GM23338 (cell line): ENCODE results near the gene FFAR3. TPM values are rescaled to one million over a fixed set of nuclear protein-coding genes. Genes with fewer than 3 reads are reported as not detected.

ENCODE experiments used
- ATAC-seq: fragments of 200-7000 bp; cut with Tn5 transposase; 3 replicates; pipeline ENCODE4 v1.9.1; 2020
- DNase-seq: peaks from one replicate; pipeline ENCODE4 v3.0.0-alpha.2; 2015; ENCODE audit warnings: low spot score
- H2AFZ ChIP-seq: fragments of 200-600 bp; sonication (generic); 2 replicates; pipeline ENCODE4 v1.8.0; 2016; ENCODE audit warnings: antibody characterized with exemption, mild to moderate bottlenecking, moderate library complexity
- H3F3A ChIP-seq: fragments of 200-600 bp; sonication (generic); replicated peaks from 2 replicates; pipeline ENCODE4 v1.8.0; 2017; ENCODE audit warnings: antibody characterized with exemption, mixed run types, low read depth
- H3K27ac ChIP-seq: fragments of 200-600 bp; sonication (generic); 2 replicates; pipeline ENCODE4 v1.6.1; 2016; ENCODE audit warnings: low read depth
- H3K27me3 ChIP-seq: fragments of 200-600 bp; sonication (generic); 2 replicates; pipeline ENCODE4 v1.8.0; 2016; ENCODE audit warnings: mild to moderate bottlenecking, mixed run types, moderate library complexity; ENCODE audit not compliant: insufficient read depth
- H3K36me3 ChIP-seq: fragments of 200-600 bp; sonication (generic); 2 replicates; pipeline ENCODE4 v1.8.0; 2016; ENCODE audit warnings: mild to moderate bottlenecking; ENCODE audit not compliant: insufficient read depth
- H3K4me1 ChIP-seq: fragments of 200-600 bp; sonication (generic); 2 replicates; pipeline ENCODE4 v1.8.0; 2016; ENCODE audit warnings: mild to moderate bottlenecking, moderate library complexity; ENCODE audit not compliant: insufficient read depth
- H3K4me2 ChIP-seq: fragments of 200-600 bp; sonication (generic); 2 replicates; pipeline ENCODE4 v1.7.1; 2017; ENCODE audit warnings: mixed run types
- H3K4me3 ChIP-seq: fragments of 200-600 bp; sonication (generic); 2 replicates; pipeline ENCODE4 v1.6.1; 2016; ENCODE audit warnings: mixed run types
- H3K79me2 ChIP-seq: fragments of 200-600 bp; sonication (generic); replicated peaks from 2 replicates; pipeline ENCODE4 v1.8.0; 2017; ENCODE audit warnings: mild to moderate bottlenecking; ENCODE audit not compliant: insufficient read depth
- H3K9me2 ChIP-seq: fragments of 200-600 bp; sonication (generic); 2 replicates; pipeline ENCODE4 v1.8.0; 2017; ENCODE audit not compliant: insufficient read depth
- H4K20me1 ChIP-seq: fragments of 200-600 bp; sonication (generic); replicated peaks from 2 replicates; pipeline ENCODE4 v1.8.0; 2017; ENCODE audit warnings: mild to moderate bottlenecking; ENCODE audit not compliant: insufficient read depth
- H3K27ac Mint-ChIP-seq: 2 replicates; pipeline ENCODE4 v1.8.0; 2020; ENCODE audit warnings: inconsistent platforms, mild to moderate bottlenecking, moderate library complexity, mixed read lengths
- H3K27me3 Mint-ChIP-seq: 3 replicates; pipeline ENCODE4 v1.8.0; 2022; ENCODE audit warnings: low read depth, mild to moderate bottlenecking, moderate library complexity, mixed read lengths, inconsistent platforms; ENCODE audit not compliant: insufficient read depth, poor library complexity
- H3K36me3 Mint-ChIP-seq: 3 replicates; pipeline ENCODE4 v1.8.0; 2021; ENCODE audit warnings: low read depth, mild to moderate bottlenecking, inconsistent platforms, moderate library complexity, mixed read lengths
- H3K4me1 Mint-ChIP-seq: 3 replicates; pipeline ENCODE4 v1.8.0; 2020; ENCODE audit warnings: mild to moderate bottlenecking, inconsistent platforms, mixed read lengths
- H3K4me3 Mint-ChIP-seq: 3 replicates; pipeline ENCODE4 v1.8.0; 2021; ENCODE audit warnings: moderate library complexity, mild to moderate bottlenecking, inconsistent platforms, mixed read lengths
- H3K9me3 Mint-ChIP-seq: 3 replicates; pipeline ENCODE4 v1.8.0; 2020; ENCODE audit warnings: moderate library complexity, mild to moderate bottlenecking, inconsistent platforms, mixed read lengths
- CREB1 ChIP-seq: fragments of 250-450 bp; sonication (Bioruptor Pico); IDR thresholded peaks from 2 replicates; pipeline ENCODE4 v1.5.0; 2020; ENCODE audit warnings: low read depth, mild to moderate bottlenecking, moderate library complexity
- JUNB ChIP-seq: IDR thresholded peaks from one replicate; pipeline ENCODE4 v1.6.1; 2016; ENCODE audit warnings: antibody characterized with exemption; ENCODE audit not compliant: unreplicated experiment
- NANOG ChIP-seq: IDR thresholded peaks from 2 replicates; pipeline ENCODE4 v1.6.1; 2016; ENCODE audit warnings: antibody characterized with exemption, borderline replicate concordance
- POLR2AphosphoS5 ChIP-seq: IDR thresholded peaks from 2 replicates; pipeline ENCODE4 v1.6.1; 2016; ENCODE audit warnings: antibody characterized with exemption, low read depth
- ZNF331 ChIP-seq: fragments of 250-450 bp; sonication (Bioruptor Pico); IDR thresholded peaks from 2 replicates; pipeline ENCODE4 v1.5.0; 2020; ENCODE audit warnings: low read depth, mild to moderate bottlenecking, moderate library complexity
- polyA plus RNA-seq: library from polyadenylated mRNA; unstranded; fragments of >200 nt; fragmentation: Nextera tagmentation; extraction: Ambion mirVana; gene quantifications from 2 replicates; pipeline ENCODE4 v1.2.1, GENCODE V29; 2016
- total RNA-seq: library from RNA; depleted of rRNA; stranded (reverse); fragments of >200 nt; shearing (Covaris generic); gene quantifications from 2 replicates; pipeline ENCODE4 v1.2.3, GENCODE V29; 2014
- TF ChIP-seq, protein P1 (sequence below): IDR thresholded peaks from 2 replicates; pipeline ENCODE4 v1.6.1; 2016; ENCODE audit warnings: antibody characterized with exemption
- TF ChIP-seq, protein P2 (sequence below), 2 experiments: fragments of 200-600 bp in 1 of 2; sonication (generic) in 1 of 2; conservative IDR thresholded peaks; 2 replicates each; pipeline versions ENCODE4 v1.5.1 to v1.6.1; 2016 to 2017; ENCODE audit warnings: antibody characterized with exemption in 2 of 2, low read depth in 2 of 2, mild to moderate bottlenecking in 2 of 2, moderate library complexity in 1 of 2
- TF ChIP-seq, protein P3 (sequence below): IDR thresholded peaks from one replicate; pipeline ENCODE4 v1.6.1; 2018; ENCODE audit warnings: antibody characterized with exemption; ENCODE audit not compliant: unreplicated experiment

The FFAR3 gene
- total and polyA plus RNA-seq, 2 experiments from 2014 or later: 0.35 TPM; not detected in 1

GRCh38 chr19:35350591-35350990, 7.7 kb upstream of the FFAR3 start:
- Histone ChIP-seq H3K4me3 (no peak overlapping the region), H4K20me1 (no peaks in the 10 kb centered on the region), H2AFZ (no peak overlapping the region), H3K27me3 (no peaks in the 10 kb centered on the region), H3K9me2 (no peaks in the 10 kb centered on the region), H3K4me2 (no peak overlapping the region), H3K36me3 (no peaks in the 10 kb centered on the region), H3K79me2 (no peaks in the 10 kb centered on the region), H3K4me1 (no peaks in the 10 kb centered on the region), H3K27ac (no peak overlapping the region), H3F3A (no peaks in the 10 kb centered on the region)
- no peak for DNase-seq
- ATAC-seq: no peak
- H3K4me1 Mint-ChIP-seq: peaks cover 13% of the 10 kb centered on the region; the same call in 2 of the 3 replicates
- H3K36me3 Mint-ChIP-seq: no peaks in the 10 kb centered on the region
- H3K27me3 Mint-ChIP-seq: peaks cover 23% of the 10 kb centered on the region
- no peak overlapping the region for H3K27ac Mint-ChIP-seq
- no peaks in the 10 kb centered on the region for H3K9me3 Mint-ChIP-seq
- no peak overlapping the region for H3K4me3 Mint-ChIP-seq
- TF ChIP-seq, protein P1, sequence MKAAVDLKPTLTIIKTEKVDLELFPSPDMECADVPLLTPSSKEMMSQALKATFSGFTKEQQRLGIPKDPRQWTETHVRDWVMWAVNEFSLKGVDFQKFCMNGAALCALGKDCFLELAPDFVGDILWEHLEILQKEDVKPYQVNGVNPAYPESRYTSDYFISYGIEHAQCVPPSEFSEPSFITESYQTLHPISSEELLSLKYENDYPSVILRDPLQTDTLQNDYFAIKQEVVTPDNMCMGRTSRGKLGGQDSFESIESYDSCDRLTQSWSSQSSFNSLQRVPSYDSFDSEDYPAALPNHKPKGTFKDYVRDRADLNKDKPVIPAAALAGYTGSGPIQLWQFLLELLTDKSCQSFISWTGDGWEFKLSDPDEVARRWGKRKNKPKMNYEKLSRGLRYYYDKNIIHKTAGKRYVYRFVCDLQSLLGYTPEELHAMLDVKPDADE: no peak
- TF ChIP-seq, protein P2, sequence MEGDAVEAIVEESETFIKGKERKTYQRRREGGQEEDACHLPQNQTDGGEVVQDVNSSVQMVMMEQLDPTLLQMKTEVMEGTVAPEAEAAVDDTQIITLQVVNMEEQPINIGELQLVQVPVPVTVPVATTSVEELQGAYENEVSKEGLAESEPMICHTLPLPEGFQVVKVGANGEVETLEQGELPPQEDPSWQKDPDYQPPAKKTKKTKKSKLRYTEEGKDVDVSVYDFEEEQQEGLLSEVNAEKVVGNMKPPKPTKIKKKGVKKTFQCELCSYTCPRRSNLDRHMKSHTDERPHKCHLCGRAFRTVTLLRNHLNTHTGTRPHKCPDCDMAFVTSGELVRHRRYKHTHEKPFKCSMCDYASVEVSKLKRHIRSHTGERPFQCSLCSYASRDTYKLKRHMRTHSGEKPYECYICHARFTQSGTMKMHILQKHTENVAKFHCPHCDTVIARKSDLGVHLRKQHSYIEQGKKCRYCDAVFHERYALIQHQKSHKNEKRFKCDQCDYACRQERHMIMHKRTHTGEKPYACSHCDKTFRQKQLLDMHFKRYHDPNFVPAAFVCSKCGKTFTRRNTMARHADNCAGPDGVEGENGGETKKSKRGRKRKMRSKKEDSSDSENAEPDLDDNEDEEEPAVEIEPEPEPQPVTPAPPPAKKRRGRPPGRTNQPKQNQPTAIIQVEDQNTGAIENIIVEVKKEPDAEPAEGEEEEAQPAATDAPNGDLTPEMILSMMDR (conservative IDR thresholded peaks at IDR 0.05; ENCODE audit: low read depth in 2 of 2): no peak
- TF ChIP-seq JUNB: no peak
- TF ChIP-seq NANOG: no peak
- TF ChIP-seq POLR2AphosphoS5: no peak
- TF ChIP-seq, protein P3, sequence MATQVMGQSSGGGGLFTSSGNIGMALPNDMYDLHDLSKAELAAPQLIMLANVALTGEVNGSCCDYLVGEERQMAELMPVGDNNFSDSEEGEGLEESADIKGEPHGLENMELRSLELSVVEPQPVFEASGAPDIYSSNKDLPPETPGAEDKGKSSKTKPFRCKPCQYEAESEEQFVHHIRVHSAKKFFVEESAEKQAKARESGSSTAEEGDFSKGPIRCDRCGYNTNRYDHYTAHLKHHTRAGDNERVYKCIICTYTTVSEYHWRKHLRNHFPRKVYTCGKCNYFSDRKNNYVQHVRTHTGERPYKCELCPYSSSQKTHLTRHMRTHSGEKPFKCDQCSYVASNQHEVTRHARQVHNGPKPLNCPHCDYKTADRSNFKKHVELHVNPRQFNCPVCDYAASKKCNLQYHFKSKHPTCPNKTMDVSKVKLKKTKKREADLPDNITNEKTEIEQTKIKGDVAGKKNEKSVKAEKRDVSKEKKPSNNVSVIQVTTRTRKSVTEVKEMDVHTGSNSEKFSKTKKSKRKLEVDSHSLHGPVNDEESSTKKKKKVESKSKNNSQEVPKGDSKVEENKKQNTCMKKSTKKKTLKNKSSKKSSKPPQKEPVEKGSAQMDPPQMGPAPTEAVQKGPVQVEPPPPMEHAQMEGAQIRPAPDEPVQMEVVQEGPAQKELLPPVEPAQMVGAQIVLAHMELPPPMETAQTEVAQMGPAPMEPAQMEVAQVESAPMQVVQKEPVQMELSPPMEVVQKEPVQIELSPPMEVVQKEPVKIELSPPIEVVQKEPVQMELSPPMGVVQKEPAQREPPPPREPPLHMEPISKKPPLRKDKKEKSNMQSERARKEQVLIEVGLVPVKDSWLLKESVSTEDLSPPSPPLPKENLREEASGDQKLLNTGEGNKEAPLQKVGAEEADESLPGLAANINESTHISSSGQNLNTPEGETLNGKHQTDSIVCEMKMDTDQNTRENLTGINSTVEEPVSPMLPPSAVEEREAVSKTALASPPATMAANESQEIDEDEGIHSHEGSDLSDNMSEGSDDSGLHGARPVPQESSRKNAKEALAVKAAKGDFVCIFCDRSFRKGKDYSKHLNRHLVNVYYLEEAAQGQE: no peak
- TF ChIP-seq CREB1 (CRISPR knock-in tag): no peak
- no peak for TF ChIP-seq ZNF331 (CRISPR knock-in tag)
